Brain microvascular endothelial cell (primary cell): ENCODE measurements around the gene SFXN4.
A peak's percentile ranks its signal among the peaks of the same experiment; 100 is the strongest.

Source experiments
- DNase-seq: peaks from one replicate; pipeline ENCODE4 v3.0.0-alpha.2; 2020
- H3K27ac ChIP-seq: fragments of 250-450 bp; sonication (Bioruptor Pico); 2 replicates; pipeline ENCODE4 v1.5.1; 2020; ENCODE audit warnings: mild to moderate bottlenecking, moderate library complexity
- H3K27me3 ChIP-seq: fragments of 250-450 bp; sonication (Bioruptor Pico); replicated peaks from 2 replicates; pipeline ENCODE4 v1.5.1; 2020; ENCODE audit warnings: mild to moderate bottlenecking
- H3K36me3 ChIP-seq: fragments of 250-450 bp; sonication (Bioruptor Pico); replicated peaks from 2 replicates; pipeline ENCODE4 v1.5.1; 2020; ENCODE audit warnings: mild to moderate bottlenecking
- H3K4me3 ChIP-seq: 2 replicates; pipeline ENCODE4 v1.5.1; 2011; ENCODE audit warnings: low read depth, mild to moderate bottlenecking, control low read depth, low read length, moderate library complexity
- CTCF ChIP-seq: IDR thresholded peaks from 2 replicates; pipeline ENCODE4 v1.5.1; 2011; ENCODE audit warnings: low read depth, mild to moderate bottlenecking, moderate library complexity, low read length, control low read depth, inconsistent platforms; ENCODE audit errors: missing control alignments
- in situ Hi-C: cut with HindIII; loops from 2 replicates; pipeline ENCODE4 v1.10.0; 2017; ENCODE audit warnings: low sequenced_read_pairs, low pct_ligation_motif_present

SFXN4 gene

GRCh38 chr10:119205894-119206602 is 40.5 kb upstream of the SFXN4 start:
- H3K4me3 ChIP-seq: peak overlapping the region; percentile 86
- peak overlapping the region; percentile 81 for H3K27ac ChIP-seq
- no peaks in the 10 kb centered on the region for H3K36me3 ChIP-seq
- in situ Hi-C loops: loop anchor here (25.0 kb wide), 1 partner anchor 206 kb away; no protein-coding TSS in a partner anchor
- no peak for DNase-seq
- no peaks in the 10 kb centered on the region for H3K27me3 ChIP-seq
- TF ChIP-seq CTCF: no peak

DNA sequence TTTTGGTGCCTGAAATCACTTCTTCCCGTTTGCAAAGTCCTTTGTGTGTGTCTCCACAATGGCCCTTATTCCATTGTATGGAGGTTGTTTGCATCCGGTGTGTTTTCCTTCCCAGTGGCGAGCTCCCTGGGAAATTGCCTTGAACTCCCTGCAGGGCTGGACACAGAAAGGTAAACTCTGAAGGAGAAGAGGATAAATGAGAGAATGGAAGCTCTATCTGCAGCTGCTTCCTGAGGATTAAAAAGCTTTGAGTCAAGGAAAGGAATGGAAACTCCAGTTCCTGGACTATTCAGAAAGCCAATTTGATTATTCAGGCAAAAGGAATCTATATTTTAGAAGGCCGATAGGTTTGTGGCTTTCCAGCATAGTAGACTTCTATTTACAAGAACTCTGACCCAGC is 37.5 kb upstream of the SFXN4 start:
- Histone ChIP-seq H3K4me3 (no peak overlapping the region), H3K36me3 (no peaks in the 10 kb centered on the region), H3K27ac (no peak overlapping the region), H3K27me3 (no peaks in the 10 kb centered on the region)
- in situ Hi-C loops: loop anchor here (25.0 kb wide), 1 partner anchor 209 kb away; no protein-coding TSS in a partner anchor
- TF ChIP-seq CTCF: no peak
- no peak for DNase-seq

DNA sequence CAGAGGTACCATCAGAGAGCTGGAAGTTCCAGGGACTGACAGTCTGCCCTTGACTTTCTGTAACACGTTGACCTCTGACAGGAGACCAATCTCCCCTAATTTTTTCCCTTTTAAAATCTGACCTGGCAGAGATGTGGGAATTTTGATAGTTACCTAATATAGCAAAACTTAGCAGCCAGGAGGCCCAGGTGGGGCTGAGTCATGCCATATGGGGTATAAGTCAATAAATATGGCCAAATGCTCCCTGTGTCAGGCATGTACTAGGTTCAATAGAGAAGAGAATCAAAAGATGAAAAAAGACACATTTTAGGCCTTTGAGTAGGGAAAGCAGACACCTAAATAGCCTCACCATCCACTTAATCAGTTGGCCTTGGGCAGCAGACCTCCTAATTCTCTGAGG is 35.7 kb upstream of the SFXN4 start:
- Histone ChIP-seq H3K36me3 (no peaks in the 10 kb centered on the region), H3K27me3 (no peaks in the 10 kb centered on the region), H3K27ac (no peak overlapping the region), H3K4me3 (no peak overlapping the region)
- DNase-seq: no peak
- no peak for TF ChIP-seq CTCF
- in situ Hi-C loops: loop anchor here (25.0 kb wide), 1 partner anchor 211 kb away; no protein-coding TSS in a partner anchor

- in situ Hi-C loops: no loop called here
- no peaks in the 10 kb centered on the region for H3K27me3 ChIP-seq
These were observed 33.9 kb upstream of the SFXN4 start for GRCh38 chr10:119199231-119199992.

DNA sequence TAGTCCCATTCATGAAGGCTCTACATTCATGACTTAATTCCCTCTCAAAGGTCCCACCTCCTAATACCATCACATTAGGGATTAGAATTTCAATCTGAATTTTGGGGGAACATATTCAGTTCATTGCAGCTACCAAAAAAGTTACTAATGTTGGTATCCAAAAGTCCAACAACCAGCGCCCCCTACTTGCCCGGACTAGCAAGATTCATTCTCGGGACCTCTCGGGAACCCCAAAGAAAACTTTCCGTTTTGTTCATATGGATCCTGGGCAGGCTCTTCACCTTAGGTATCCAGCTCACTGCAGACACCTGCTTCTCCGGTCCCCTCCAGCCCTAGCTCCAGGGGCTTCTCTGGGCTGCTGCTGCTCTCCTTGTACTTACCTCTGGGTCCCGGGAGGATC is 32.9 kb upstream of the SFXN4 start:
- no peak for DNase-seq
- no peak overlapping the region for H3K27ac ChIP-seq
- in situ Hi-C loops: no loop called here

More at GRCh38 chr10:119199231-119199992, 33.9 kb upstream of the SFXN4 start:
- peak; percentile 82 for DNase-seq
- no peaks in the 10 kb centered on the region for H3K36me3 ChIP-seq
- H3K27ac ChIP-seq: no peak overlapping the region
- H3K4me3 ChIP-seq: no peak overlapping the region
- TF ChIP-seq CTCF: peak; percentile 92

More for the DNA sequence above, 32.9 kb upstream of the SFXN4 start:
- Histone ChIP-seq H3K4me3 (no peak overlapping the region), H3K36me3 (no peaks in the 10 kb centered on the region), H3K27me3 (no peaks in the 10 kb centered on the region)
- TF ChIP-seq CTCF: peak; percentile 69
